WERI-Rb-1 (cell line): Measurements from ENCODE around the gene SUMO1.

Experiments used
- DNase-seq: peaks from one replicate; pipeline ENCODE4 v3.0.0-alpha.2; 2020
- H3K27ac ChIP-seq: fragments of 250-450 bp; sonication (Bioruptor Pico); 2 replicates; pipeline ENCODE4 v1.5.1; 2020; ENCODE audit warnings: mild to moderate bottlenecking, moderate library complexity
- H3K27me3 ChIP-seq: fragments of 250-450 bp; sonication (Bioruptor Pico); 2 replicates; pipeline ENCODE4 v1.5.1; 2021; ENCODE audit warnings: mild to moderate bottlenecking, low read depth, moderate library complexity; ENCODE audit not compliant: insufficient read depth, severe bottlenecking
- H3K36me3 ChIP-seq: fragments of 250-450 bp; sonication (Bioruptor Pico); 2 replicates; pipeline ENCODE4 v1.5.1; 2020; ENCODE audit warnings: mild to moderate bottlenecking, moderate library complexity
- H3K4me3 ChIP-seq: 2 replicates; pipeline ENCODE4 v1.5.1; 2011; ENCODE audit warnings: low read depth, mild to moderate bottlenecking, control low read depth, low read length
- H3K9me3 ChIP-seq: fragments of 250-450 bp; sonication (Bioruptor Pico); 2 replicates; pipeline ENCODE4 v1.5.1; 2021; ENCODE audit warnings: mild to moderate bottlenecking, moderate library complexity; ENCODE audit not compliant: severe bottlenecking
- TF ChIP-seq, protein P1 (sequence below): IDR thresholded peaks from 2 replicates; pipeline ENCODE4 v1.5.1; 2011; ENCODE audit warnings: low read depth, mild to moderate bottlenecking, control low read depth, inconsistent platforms, low read length

Gene SUMO1

DNA sequence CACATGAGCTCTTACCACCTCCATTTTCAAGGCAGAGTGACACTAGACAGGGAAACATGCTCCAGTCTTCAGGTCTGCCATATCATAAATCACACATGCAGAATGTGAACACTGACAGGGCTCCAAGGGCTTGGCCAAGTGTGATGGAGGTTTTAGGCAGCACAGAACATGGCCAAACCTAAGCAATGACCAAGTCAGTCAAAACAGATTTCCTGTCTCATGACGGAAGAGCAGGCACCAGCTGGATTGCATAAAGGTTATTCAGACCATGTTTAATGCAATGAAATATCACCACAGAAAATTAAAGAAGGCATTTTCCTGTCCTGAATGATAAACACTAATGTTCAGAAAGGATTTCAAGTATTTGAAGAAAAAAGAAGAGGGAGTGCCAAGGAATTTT lies 72.5 kb downstream of the SUMO1 start:
- no peak for DNase-seq
- H3K27me3 ChIP-seq, result no peaks in the 10 kb centered on the region

DNA sequence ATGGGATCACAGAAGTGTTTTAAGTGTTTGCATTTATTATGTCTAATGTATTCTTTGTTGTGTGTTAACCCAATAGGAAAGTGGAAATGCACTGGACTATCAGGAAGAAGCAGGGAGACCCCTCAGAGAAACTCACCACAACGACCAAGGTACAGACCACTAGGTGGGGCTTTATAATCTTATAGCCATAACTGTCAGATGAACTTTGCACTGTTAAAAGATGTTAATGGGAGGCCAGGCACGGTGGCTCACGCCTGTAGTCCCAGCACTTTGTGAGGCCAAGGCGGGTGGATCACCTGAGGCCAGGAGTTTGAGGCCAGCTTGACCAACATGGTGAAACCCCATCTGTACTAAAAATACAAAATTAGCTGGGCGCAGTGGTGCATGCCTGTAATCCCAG lies 73.2 kb downstream of the SUMO1 start:
- Histone ChIP-seq H3K36me3 (no peaks in the 10 kb centered on the region), H3K27ac (no peak overlapping the region; the same call in 1 of the 2 replicates), H3K27me3 (no peaks in the 10 kb centered on the region), H3K4me3 (no peak overlapping the region), H3K9me3 (no peaks in the 10 kb centered on the region)
- TF ChIP-seq, protein P1, sequence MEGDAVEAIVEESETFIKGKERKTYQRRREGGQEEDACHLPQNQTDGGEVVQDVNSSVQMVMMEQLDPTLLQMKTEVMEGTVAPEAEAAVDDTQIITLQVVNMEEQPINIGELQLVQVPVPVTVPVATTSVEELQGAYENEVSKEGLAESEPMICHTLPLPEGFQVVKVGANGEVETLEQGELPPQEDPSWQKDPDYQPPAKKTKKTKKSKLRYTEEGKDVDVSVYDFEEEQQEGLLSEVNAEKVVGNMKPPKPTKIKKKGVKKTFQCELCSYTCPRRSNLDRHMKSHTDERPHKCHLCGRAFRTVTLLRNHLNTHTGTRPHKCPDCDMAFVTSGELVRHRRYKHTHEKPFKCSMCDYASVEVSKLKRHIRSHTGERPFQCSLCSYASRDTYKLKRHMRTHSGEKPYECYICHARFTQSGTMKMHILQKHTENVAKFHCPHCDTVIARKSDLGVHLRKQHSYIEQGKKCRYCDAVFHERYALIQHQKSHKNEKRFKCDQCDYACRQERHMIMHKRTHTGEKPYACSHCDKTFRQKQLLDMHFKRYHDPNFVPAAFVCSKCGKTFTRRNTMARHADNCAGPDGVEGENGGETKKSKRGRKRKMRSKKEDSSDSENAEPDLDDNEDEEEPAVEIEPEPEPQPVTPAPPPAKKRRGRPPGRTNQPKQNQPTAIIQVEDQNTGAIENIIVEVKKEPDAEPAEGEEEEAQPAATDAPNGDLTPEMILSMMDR, result no peak
- no peak for DNase-seq

More for the DNA sequence above, 72.5 kb downstream of the SUMO1 start:
- Histone ChIP-seq H3K9me3 (no peaks in the 10 kb centered on the region), H3K36me3 (no peaks in the 10 kb centered on the region), H3K4me3 (no peak overlapping the region), H3K27ac (no peak overlapping the region; the same call in 1 of the 2 replicates)
- TF ChIP-seq, protein P1, result no peak

DNA sequence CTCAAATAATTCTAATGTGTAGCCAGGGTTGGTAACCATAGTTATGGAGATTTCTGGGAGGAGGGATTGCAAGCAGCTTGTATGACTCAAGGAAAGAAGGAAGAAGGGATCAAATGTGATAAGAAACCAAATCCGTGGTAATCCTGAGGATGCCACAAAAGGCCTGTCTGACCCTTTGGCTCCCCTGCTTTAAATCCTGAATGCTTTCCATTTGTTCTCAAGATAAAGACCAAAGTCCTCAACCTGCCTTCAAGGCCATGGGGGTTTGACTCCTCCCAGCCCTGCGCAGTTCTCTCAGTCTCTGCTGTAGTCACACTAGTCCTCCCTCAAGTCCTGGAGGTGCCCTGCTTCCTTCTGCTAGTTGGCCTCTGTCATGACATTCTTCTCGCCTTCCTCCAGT lies 74.0 kb downstream of the SUMO1 start:
- no peaks in the 10 kb centered on the region for H3K27me3 ChIP-seq
- TF ChIP-seq, protein P1, result no peak
- peak; percentile 75 for DNase-seq
- no peaks in the 10 kb centered on the region for H3K36me3 ChIP-seq
- peak overlapping the region; percentile 27; the same call in 1 of the 2 replicates for H3K27ac ChIP-seq
- no peak overlapping the region for H3K4me3 ChIP-seq
- no peaks in the 10 kb centered on the region for H3K9me3 ChIP-seq

DNA sequence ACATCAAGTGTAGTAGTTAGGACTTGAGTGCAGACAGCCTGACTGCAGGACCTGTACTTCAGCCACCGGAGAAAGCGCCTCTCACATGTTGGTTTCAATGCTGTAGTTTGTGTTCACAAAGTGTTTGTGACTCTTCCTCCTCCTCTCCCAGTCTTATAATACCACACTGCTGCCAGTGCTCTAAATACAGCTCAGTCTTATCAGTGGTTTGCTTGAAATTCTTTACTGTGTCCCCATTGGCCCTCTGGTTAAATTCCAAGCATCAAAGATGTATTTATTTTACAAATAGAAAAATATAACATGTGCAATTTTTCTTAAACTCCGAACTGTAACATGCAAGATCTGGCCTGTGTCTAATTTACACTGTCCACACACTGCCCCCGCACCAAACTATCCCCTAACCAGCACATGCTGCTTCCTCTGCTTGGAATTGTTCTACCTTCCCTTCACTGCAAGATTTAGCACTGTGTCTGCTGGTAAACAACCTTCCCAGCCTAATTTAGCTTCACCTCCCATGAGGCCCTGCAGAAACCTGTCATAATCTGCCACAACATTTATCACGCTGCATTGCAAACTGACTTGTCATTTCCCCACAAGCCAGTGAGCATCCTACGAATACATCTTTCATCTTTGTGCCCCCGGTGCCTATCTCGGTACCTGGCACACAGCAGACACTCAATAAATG lies 77.1 kb downstream of the SUMO1 start:
- TF ChIP-seq, protein P1, result no peak
- Histone ChIP-seq H3K27ac (no peak overlapping the region), H3K4me3 (no peak overlapping the region), H3K27me3 (no peaks in the 10 kb centered on the region), H3K9me3 (no peaks in the 10 kb centered on the region), H3K36me3 (no peaks in the 10 kb centered on the region)
- no peak for DNase-seq

DNA sequence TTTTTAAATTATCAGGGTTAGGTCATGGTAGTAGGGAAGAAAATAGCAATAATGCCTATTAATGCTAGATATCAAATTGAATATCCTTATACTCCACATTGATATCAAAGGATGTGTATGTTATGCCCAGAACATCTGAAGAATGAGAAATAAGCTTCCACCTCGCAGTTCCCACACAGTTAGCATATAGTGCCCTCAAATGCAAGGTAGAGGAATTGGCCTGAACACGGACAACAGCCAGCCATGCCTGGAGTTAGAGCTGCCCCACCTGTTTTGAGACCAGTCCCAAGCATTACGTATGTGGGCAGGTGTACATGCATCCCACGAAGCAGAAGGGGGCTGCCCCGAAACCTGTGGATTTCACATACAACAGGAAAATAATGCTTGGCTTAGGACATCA lies 79.6 kb downstream of the SUMO1 start:
- TF ChIP-seq, protein P1, result peak; percentile 59
- H3K4me3 ChIP-seq, result no peak overlapping the region
- no peaks in the 10 kb centered on the region for H3K27me3 ChIP-seq
- no peaks in the 10 kb centered on the region for H3K36me3 ChIP-seq
- no peaks in the 10 kb centered on the region for H3K9me3 ChIP-seq
- H3K27ac ChIP-seq, result no peak overlapping the region
- DNase-seq, result peak; percentile 45
